Endothelial cell of umbilical vein (primary cell): ENCODE results near the gene AURKAIP1.

Experiments
- POLR2AphosphoS5 ChIP-seq: IDR thresholded peaks from 2 replicates; pipeline ENCODE4 v1.6.1; 2012; ENCODE audit warnings: low read depth, mild to moderate bottlenecking, control low read depth, low read length, moderate library complexity; ENCODE audit not compliant: insufficient read depth
- TF ChIP-seq, protein P1 (sequence below), 2 donors: IDR thresholded peaks; 1 replicate in 1 of 2; 2 replicates in 1 of 2; pipeline ENCODE4 v1.5.1; 2011; ENCODE audit warnings: low read length in 2 of 2, mild to moderate bottlenecking in 2 of 2, moderate library complexity in 2 of 2, control low read depth in 1 of 2, inconsistent platforms in 1 of 2, low read depth in 1 of 2; ENCODE audit not compliant: insufficient read depth in 1 of 2; ENCODE audit errors: extremely low read depth in 1 of 2

DNA sequence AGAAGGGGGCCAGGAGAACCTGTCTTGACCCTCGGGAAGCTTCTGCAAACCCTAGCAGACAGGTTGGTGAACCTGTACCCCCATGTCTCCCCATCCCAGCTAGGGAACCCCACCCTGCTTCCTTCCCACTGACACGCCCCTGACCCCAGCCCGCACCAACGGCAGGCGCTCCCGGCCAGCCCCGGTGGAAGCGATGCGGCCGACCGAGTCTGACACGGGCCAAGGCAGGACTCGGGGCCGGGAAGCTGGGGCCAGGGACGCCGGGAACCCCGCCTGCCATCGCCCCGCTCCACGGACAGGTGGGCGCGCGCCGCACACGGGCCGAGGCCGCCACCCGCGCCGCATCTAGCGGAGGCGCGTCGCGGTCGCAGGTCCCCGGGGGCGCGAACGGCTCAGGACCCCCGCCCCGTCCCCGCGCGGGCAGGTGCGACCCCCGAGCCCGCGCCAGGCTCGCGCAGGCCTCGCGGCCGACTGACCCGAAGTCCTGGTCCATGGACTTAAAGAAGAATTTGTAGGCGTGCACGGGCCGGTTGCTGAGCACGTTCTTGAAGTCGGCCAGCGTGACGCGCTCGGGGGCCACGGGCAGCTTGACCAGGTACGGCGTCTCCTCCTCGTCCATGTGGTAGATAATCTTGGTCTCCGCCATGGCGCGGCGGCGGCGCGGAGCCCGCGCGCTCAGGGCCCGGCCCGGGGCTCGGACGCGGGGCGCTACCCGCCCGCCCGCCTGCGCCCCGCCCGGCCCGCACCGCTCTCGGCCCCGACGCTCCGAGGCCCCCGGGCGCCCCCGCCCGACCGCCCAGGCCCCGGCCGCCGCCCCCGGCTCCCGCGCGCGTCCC, 26.4 kb downstream of the AURKAIP1 start:
- TF ChIP-seq POLR2AphosphoS5: no peak
- TF ChIP-seq, protein P1, sequence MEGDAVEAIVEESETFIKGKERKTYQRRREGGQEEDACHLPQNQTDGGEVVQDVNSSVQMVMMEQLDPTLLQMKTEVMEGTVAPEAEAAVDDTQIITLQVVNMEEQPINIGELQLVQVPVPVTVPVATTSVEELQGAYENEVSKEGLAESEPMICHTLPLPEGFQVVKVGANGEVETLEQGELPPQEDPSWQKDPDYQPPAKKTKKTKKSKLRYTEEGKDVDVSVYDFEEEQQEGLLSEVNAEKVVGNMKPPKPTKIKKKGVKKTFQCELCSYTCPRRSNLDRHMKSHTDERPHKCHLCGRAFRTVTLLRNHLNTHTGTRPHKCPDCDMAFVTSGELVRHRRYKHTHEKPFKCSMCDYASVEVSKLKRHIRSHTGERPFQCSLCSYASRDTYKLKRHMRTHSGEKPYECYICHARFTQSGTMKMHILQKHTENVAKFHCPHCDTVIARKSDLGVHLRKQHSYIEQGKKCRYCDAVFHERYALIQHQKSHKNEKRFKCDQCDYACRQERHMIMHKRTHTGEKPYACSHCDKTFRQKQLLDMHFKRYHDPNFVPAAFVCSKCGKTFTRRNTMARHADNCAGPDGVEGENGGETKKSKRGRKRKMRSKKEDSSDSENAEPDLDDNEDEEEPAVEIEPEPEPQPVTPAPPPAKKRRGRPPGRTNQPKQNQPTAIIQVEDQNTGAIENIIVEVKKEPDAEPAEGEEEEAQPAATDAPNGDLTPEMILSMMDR (IDR thresholded peaks at IDR 0.05; ENCODE audit: extremely low read depth in 1 of 2, insufficient read depth in 1 of 2, low read depth in 1 of 2, low read length in 2 of 2): no peak
